MM.1S (cell line): ENCODE data around the gene MNT.

Experiments
- DNase-seq: peaks from one replicate; pipeline ENCODE4 v3.0.0-alpha.2; 2015
- H2AFZ ChIP-seq: fragments of 300-600 bp; sonication (generic); 2 replicates; pipeline ENCODE4 v1.6.0; 2016; ENCODE audit warnings: antibody characterized with exemption, low read length
- H3F3A ChIP-seq: fragments of 300-600 bp; sonication (generic); 2 replicates; pipeline ENCODE4 v1.6.1; 2016; ENCODE audit warnings: mild to moderate bottlenecking, antibody characterized with exemption, low read length, moderate library complexity, mixed read lengths; ENCODE audit not compliant: insufficient read depth
- H3K27ac ChIP-seq: fragments of 300-600 bp; sonication (generic); 2 replicates; pipeline ENCODE4 v1.5.1; 2016; ENCODE audit warnings: mild to moderate bottlenecking, low read length
- H3K27me3 ChIP-seq: fragments of 300-600 bp; sonication (generic); replicated peaks from 2 replicates; pipeline ENCODE4 v1.6.0; 2016; ENCODE audit warnings: low read length; ENCODE audit not compliant: insufficient read depth
- H3K36me3 ChIP-seq: fragments of 300-600 bp; sonication (generic); replicated peaks from 2 replicates; pipeline ENCODE4 v1.6.1; 2016; ENCODE audit warnings: mild to moderate bottlenecking, low read length, mixed read lengths; ENCODE audit not compliant: insufficient read depth
- H3K4me1 ChIP-seq: fragments of 300-600 bp; sonication (generic); 2 replicates; pipeline ENCODE4 v1.6.1; 2016; ENCODE audit warnings: low read length, mixed read lengths
- H3K4me2 ChIP-seq: fragments of 300-600 bp; sonication (generic); 2 replicates; pipeline ENCODE4 v1.6.0; 2016; ENCODE audit warnings: low read depth, low read length
- H3K4me3 ChIP-seq: fragments of 300-600 bp; sonication (generic); 2 replicates; pipeline ENCODE4 v1.5.1; 2016; ENCODE audit warnings: low read length, mixed read lengths
- H3K79me2 ChIP-seq: fragments of 300-600 bp; sonication (generic); 2 replicates; pipeline ENCODE4 v1.6.1; 2016; ENCODE audit warnings: mixed run types, low read length, mixed read lengths
- H3K9ac ChIP-seq: fragments of 300-600 bp; sonication (generic); 2 replicates; pipeline ENCODE4 v1.6.1; 2016; ENCODE audit warnings: low read length, mixed read lengths
- H3K9me2 ChIP-seq: fragments of 300-600 bp; sonication (generic); replicated peaks from 2 replicates; pipeline ENCODE4 v1.6.1; 2016; ENCODE audit warnings: mild to moderate bottlenecking, low read length, mixed read lengths; ENCODE audit not compliant: insufficient read depth
- H3K9me3 ChIP-seq: fragments of 300-600 bp; sonication (generic); replicated peaks from 2 replicates; pipeline ENCODE4 v1.6.1; 2016; ENCODE audit warnings: mild to moderate bottlenecking, low read length, mixed read lengths; ENCODE audit not compliant: insufficient read depth
- H4K20me1 ChIP-seq: fragments of 300-600 bp; sonication (generic); 2 replicates; pipeline ENCODE4 v1.6.1; 2016; ENCODE audit warnings: mild to moderate bottlenecking, low read length, moderate library complexity, mixed read lengths; ENCODE audit not compliant: insufficient read depth
- EZH2 ChIP-seq: fragments of 300-600 bp; sonication (generic); optimal IDR thresholded peaks from 2 replicates; pipeline ENCODE3; 2017; ENCODE audit warnings: low read depth, mild to moderate bottlenecking, antibody characterized with exemption, low read length, mixed read lengths
- EZH2phosphoT487 ChIP-seq: fragments of 300-600 bp; sonication (generic); IDR thresholded peaks from 2 replicates; pipeline ENCODE4 v1.6.1; 2018; ENCODE audit warnings: antibody characterized with exemption, low read length
- TF ChIP-seq, protein P1 (sequence below): fragments of 300-600 bp; sonication (generic); IDR thresholded peaks from 2 replicates; pipeline ENCODE4 v1.5.1; 2016; ENCODE audit warnings: antibody characterized with exemption, low read length, mixed read lengths

Gene MNT

DNA sequence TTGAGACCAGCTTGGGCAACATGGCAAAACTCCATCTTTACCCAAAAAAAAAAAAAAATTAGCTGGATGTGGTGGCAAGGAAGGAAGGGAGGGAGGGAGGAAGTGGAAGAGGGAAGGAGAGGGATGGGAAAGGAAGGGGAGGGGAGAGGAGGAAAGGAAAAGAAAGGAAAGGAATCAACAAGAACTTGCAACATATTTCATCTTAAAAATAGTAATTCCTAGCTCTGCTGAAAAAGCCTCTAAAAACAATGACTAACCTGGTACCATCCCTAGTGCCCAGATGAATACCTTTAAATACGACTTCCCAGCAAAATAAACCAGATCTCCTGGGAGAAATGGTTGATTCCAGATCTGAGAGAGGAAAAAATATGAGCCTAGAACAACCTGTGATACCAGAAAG lies 27.1 kb upstream of the MNT start:
- H3K27me3 ChIP-seq: no peaks in the 10 kb centered on the region
- no peak overlapping the region for H2AFZ ChIP-seq
- H3K4me2 ChIP-seq: no peak overlapping the region
- H3K79me2 ChIP-seq: no peaks in the 10 kb centered on the region
- H4K20me1 ChIP-seq: no peaks in the 10 kb centered on the region
- H3K4me3 ChIP-seq: no peak overlapping the region
- H3K27ac ChIP-seq: no peak overlapping the region
- no peaks in the 10 kb centered on the region for H3K4me1 ChIP-seq
- DNase-seq: no peak
- no peak overlapping the region for H3K9ac ChIP-seq
- H3F3A ChIP-seq: no peaks in the 10 kb centered on the region
- no peaks in the 10 kb centered on the region for H3K9me3 ChIP-seq
- no peak for TF ChIP-seq EZH2phosphoT487
- no peaks in the 10 kb centered on the region for H3K36me3 ChIP-seq
- no peaks in the 10 kb centered on the region for H3K9me2 ChIP-seq

DNA sequence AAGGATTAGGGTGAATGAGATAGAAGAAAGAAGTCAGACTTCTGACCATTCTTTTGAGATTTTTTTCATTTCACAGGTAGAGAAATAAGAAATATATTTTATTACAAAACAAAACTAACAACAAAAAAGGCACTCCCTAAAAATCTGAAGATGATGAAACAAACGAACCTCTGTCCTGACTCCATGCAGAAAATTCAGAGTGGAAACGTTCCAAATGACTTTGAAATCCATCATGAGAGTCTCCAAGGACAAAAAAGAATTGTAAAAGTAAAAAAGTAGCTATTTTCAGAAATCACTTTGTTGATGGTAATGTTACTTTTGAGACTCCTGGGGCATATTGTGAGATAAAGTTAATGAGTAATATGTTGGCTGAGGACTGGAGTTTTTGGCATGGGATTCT lies 26.4 kb upstream of the MNT start:
- Histone ChIP-seq H3K79me2 (no peaks in the 10 kb centered on the region), H3K27me3 (no peaks in the 10 kb centered on the region), H3K4me3 (no peak overlapping the region), H3K27ac (no peak overlapping the region), H3K9ac (no peak overlapping the region), H3K4me1 (no peaks in the 10 kb centered on the region), H4K20me1 (no peaks in the 10 kb centered on the region), H3F3A (no peaks in the 10 kb centered on the region), H2AFZ (no peak overlapping the region), H3K9me3 (no peaks in the 10 kb centered on the region), H3K9me2 (no peaks in the 10 kb centered on the region), H3K4me2 (no peak overlapping the region), H3K36me3 (no peaks in the 10 kb centered on the region)
- DNase-seq: no peak
- TF ChIP-seq EZH2: no peak
- no peak for TF ChIP-seq EZH2phosphoT487
- TF ChIP-seq, protein P1, sequence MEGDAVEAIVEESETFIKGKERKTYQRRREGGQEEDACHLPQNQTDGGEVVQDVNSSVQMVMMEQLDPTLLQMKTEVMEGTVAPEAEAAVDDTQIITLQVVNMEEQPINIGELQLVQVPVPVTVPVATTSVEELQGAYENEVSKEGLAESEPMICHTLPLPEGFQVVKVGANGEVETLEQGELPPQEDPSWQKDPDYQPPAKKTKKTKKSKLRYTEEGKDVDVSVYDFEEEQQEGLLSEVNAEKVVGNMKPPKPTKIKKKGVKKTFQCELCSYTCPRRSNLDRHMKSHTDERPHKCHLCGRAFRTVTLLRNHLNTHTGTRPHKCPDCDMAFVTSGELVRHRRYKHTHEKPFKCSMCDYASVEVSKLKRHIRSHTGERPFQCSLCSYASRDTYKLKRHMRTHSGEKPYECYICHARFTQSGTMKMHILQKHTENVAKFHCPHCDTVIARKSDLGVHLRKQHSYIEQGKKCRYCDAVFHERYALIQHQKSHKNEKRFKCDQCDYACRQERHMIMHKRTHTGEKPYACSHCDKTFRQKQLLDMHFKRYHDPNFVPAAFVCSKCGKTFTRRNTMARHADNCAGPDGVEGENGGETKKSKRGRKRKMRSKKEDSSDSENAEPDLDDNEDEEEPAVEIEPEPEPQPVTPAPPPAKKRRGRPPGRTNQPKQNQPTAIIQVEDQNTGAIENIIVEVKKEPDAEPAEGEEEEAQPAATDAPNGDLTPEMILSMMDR: no peak

DNA sequence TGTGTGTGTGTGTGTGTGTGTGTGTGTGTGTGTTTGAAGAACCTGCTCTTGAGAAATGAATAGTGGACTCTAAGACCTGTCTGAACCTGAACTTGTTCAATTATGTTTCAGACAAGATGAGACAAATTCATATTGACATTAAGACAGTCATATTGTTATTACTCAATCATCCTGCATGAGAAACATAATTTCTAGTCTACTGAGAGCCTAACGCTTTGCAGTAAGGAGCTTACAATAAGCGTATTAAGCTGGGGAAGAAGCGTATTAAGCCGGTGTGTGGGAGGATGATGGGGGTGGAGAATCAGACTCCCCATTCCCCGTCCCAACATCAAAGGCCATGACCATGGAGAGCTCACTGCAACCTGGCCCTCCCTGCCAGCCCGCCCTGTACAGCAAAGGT lies 22.4 kb upstream of the MNT start:
- H3F3A ChIP-seq: no peaks in the 10 kb centered on the region
- no peak overlapping the region for H2AFZ ChIP-seq
- 0 out of 2 replicates have a peak, but pooled peaks cover 5% of the 10 kb centered on the region for H3K36me3 ChIP-seq
- H3K9me2 ChIP-seq: no peaks in the 10 kb centered on the region
- no peak overlapping the region for H3K27ac ChIP-seq
- H3K27me3 ChIP-seq: no peaks in the 10 kb centered on the region
- no peaks in the 10 kb centered on the region for H3K4me1 ChIP-seq
- TF ChIP-seq EZH2 (no peak), EZH2phosphoT487 (no peak)
- TF ChIP-seq, protein P1: no peak
- H3K79me2 ChIP-seq: no peaks in the 10 kb centered on the region
- no peaks in the 10 kb centered on the region for H4K20me1 ChIP-seq
- no peak overlapping the region for H3K4me2 ChIP-seq
- no peak overlapping the region for H3K9ac ChIP-seq
- no peak for DNase-seq
- no peak overlapping the region for H3K4me3 ChIP-seq
- H3K9me3 ChIP-seq: no peaks in the 10 kb centered on the region

DNA sequence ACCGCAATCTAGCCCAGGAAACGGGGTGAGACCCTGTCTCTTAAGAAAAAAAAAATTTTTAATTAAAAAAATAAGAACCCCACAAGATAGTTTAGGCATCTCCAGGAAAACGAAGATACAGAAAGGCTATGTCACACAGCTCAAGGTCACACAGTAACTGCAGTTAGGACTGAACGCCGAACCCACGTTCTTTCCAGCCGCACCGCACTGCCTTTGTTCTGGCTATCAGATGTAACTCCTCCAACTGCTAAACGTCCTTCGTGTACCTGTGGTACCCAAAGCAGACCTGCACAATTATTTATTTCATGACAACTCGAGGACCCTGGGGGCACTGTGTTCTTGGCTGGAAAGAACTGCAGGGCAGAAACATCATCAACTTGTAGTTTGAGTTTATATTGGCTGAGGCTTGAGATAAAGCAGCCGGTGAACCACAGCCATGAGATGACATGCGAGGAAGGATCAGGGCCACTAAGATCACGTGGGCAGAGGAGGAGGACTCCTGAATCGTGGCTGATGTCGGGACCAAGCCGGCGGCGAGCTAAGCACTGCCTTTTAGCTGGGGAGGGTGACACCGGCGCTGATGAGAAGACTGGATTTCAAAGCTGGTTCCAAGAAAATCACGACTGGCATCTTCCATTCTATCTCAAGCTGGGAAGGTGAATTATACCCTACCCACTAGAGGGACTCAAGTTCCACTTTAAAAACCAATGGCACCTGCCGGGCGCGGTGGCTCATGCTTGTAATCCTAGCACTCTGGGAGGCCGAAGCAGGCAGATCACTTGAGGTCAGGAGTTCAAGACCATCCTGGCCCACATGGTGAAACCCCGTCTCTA lies 20.7 kb upstream of the MNT start:
- no peaks in the 10 kb centered on the region for H3K4me1 ChIP-seq
- no peak overlapping the region for H3K27ac ChIP-seq
- TF ChIP-seq EZH2phosphoT487: no peak
- TF ChIP-seq, protein P1: no peak
- no peak for TF ChIP-seq EZH2

More for the DNA sequence above, 20.7 kb upstream of the MNT start:
- Histone ChIP-seq H3F3A (peaks cover 2% of the 10 kb centered on the region; the same call in 1 of the 2 replicates), H3K9me2 (no peaks in the 10 kb centered on the region), H3K27me3 (no peaks in the 10 kb centered on the region), H3K9ac (no peak overlapping the region), H4K20me1 (no peaks in the 10 kb centered on the region), H3K36me3 (0 out of 2 replicates have a peak, but pooled peaks cover 5% of the 10 kb centered on the region), H3K4me2 (no peak overlapping the region), H3K79me2 (no peaks in the 10 kb centered on the region), H3K9me3 (no peaks in the 10 kb centered on the region), H2AFZ (no peak overlapping the region), H3K4me3 (no peak overlapping the region)
- no peak for DNase-seq
